Measurements from ENCODE around the gene SLC22A13.
"Not testable (repeated sequence)": the region's sequence is repeated elsewhere in the genome, so short reads cannot be mapped to it uniquely, and the experiment has no call there.

SLC22A13 gene

GRCh38 chr3:38306941-38307340, 41.3 kb downstream of the SLC22A13 start:
- DNase-seq = no peak

- DNase-seq = no peak
These were observed 42.0 kb downstream of the SLC22A13 start for GRCh38 chr3:38307599-38307998.

GRCh38 chr3:38308456-38308855, 42.8 kb downstream of the SLC22A13 start:
- no peak for DNase-seq

- DNase-seq = no peak
These were observed 45.9 kb downstream of the SLC22A13 start for GRCh38 chr3:38311476-38311875.

- DNase-seq = no peak
These were observed 46.3 kb downstream of the SLC22A13 start for GRCh38 chr3:38311941-38312340.

- no peak for DNase-seq
These were observed 46.7 kb downstream of the SLC22A13 start for GRCh38 chr3:38312356-38312755.

GRCh38 chr3:38313263-38313662, 47.7 kb downstream of the SLC22A13 start:
- no peak for DNase-seq

GRCh38 chr3:38313695-38314094, 48.1 kb downstream of the SLC22A13 start:
- peak in 1 of 2 donors; percentile 24 for DNase-seq

- DNase-seq = no peak
These were observed 48.6 kb downstream of the SLC22A13 start for GRCh38 chr3:38314112-38314763.

- DNase-seq = no peak
These were observed 49.3 kb downstream of the SLC22A13 start for GRCh38 chr3:38314764-38315487.

GRCh38 chr3:38315488-38316230, 50.0 kb downstream of the SLC22A13 start:
- no peak for DNase-seq

- no peak for DNase-seq
These were observed 51.0 kb downstream of the SLC22A13 start for GRCh38 chr3:38316356-38317191.

- no peak for DNase-seq
These were observed 51.7 kb downstream of the SLC22A13 start for GRCh38 chr3:38317192-38317759.

- no peak for DNase-seq
These were observed 53.4 kb downstream of the SLC22A13 start for GRCh38 chr3:38318766-38319671.

GRCh38 chr3:38320638-38321037, 55.0 kb downstream of the SLC22A13 start:
- not testable (repeated sequence) for DNase-seq

- no peak for DNase-seq
These were observed 57.4 kb downstream of the SLC22A13 start for GRCh38 chr3:38323060-38323459.

- DNase-seq = no peak
These were observed 59.6 kb downstream of the SLC22A13 start for GRCh38 chr3:38325256-38325655.

GRCh38 chr3:38327335-38328009, 61.9 kb downstream of the SLC22A13 start:
- DNase-seq = no peak

All from CD4-positive, alpha-beta T cell treated with Interleukin-4 for 1 hour (primary cell).